ENCODE results near the gene CAPN1. TPM values are rescaled to one million over a fixed set of nuclear protein-coding genes. Genes with fewer than 3 reads are reported as not detected.

The CAPN1 gene
- total and polyA plus RNA-seq, 2 of the 13 experiments (the other 11 are each of a cell fraction or from before 2014, with no cell fraction given) = 57.3 to 82.6 TPM

- TF ChIP-seq, protein P1, sequence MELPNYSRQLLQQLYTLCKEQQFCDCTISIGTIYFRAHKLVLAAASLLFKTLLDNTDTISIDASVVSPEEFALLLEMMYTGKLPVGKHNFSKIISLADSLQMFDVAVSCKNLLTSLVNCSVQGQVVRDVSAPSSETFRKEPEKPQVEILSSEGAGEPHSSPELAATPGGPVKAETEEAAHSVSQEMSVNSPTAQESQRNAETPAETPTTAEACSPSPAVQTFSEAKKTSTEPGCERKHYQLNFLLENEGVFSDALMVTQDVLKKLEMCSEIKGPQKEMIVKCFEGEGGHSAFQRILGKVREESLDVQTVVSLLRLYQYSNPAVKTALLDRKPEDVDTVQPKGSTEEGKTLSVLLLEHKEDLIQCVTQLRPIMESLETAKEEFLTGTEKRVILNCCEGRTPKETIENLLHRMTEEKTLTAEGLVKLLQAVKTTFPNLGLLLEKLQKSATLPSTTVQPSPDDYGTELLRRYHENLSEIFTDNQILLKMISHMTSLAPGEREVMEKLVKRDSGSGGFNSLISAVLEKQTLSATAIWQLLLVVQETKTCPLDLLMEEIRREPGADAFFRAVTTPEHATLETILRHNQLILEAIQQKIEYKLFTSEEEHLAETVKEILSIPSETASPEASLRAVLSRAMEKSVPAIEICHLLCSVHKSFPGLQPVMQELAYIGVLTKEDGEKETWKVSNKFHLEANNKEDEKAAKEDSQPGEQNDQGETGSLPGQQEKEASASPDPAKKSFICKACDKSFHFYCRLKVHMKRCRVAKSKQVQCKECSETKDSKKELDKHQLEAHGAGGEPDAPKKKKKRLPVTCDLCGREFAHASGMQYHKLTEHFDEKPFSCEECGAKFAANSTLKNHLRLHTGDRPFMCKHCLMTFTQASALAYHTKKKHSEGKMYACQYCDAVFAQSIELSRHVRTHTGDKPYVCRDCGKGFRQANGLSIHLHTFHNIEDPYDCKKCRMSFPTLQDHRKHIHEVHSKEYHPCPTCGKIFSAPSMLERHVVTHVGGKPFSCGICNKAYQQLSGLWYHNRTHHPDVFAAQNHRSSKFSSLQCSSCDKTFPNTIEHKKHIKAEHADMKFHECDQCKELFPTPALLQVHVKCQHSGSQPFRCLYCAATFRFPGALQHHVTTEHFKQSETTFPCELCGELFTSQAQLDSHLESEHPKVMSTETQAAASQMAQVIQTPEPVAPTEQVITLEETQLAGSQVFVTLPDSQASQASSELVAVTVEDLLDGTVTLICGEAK (IDR thresholded peaks at IDR 0.05) = no peak
- TF ChIP-seq, protein P1 (CRISPR knock-in tag; IDR thresholded peaks at IDR 0.05) = peak; percentile 19; the same call in 1 of the 2 replicates
- peak; percentile 62 for TF ChIP-seq TBX2 (CRISPR knock-in tag; IDR thresholded peaks at IDR 0.05; ENCODE audit: borderline replicate concordance)
- no peak for TF ChIP-seq FOXM1 (CRISPR knock-in tag; IDR thresholded peaks at IDR 0.05)
- TF ChIP-seq ZNF17 (CRISPR knock-in tag; IDR thresholded peaks at IDR 0.05) = no peak
- TF ChIP-seq, protein P2, sequence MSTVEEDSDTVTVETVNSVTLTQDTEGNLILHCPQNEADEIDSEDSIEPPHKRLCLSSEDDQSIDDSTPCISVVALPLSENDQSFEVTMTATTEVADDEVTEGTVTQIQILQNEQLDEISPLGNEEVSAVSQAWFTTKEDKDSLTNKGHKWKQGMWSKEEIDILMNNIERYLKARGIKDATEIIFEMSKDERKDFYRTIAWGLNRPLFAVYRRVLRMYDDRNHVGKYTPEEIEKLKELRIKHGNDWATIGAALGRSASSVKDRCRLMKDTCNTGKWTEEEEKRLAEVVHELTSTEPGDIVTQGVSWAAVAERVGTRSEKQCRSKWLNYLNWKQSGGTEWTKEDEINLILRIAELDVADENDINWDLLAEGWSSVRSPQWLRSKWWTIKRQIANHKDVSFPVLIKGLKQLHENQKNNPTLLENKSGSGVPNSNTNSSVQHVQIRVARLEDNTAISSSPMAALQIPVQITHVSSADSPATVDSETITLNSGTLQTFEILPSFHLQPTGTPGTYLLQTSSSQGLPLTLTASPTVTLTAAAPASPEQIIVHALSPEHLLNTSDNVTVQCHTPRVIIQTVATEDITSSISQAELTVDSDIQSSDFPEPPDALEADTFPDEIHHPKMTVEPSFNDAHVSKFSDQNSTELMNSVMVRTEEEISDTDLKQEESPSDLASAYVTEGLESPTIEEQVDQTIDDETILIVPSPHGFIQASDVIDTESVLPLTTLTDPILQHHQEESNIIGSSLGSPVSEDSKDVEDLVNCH (CRISPR knock-in tag; IDR thresholded peaks at IDR 0.05) = no peak
- TF ChIP-seq, protein P3, sequence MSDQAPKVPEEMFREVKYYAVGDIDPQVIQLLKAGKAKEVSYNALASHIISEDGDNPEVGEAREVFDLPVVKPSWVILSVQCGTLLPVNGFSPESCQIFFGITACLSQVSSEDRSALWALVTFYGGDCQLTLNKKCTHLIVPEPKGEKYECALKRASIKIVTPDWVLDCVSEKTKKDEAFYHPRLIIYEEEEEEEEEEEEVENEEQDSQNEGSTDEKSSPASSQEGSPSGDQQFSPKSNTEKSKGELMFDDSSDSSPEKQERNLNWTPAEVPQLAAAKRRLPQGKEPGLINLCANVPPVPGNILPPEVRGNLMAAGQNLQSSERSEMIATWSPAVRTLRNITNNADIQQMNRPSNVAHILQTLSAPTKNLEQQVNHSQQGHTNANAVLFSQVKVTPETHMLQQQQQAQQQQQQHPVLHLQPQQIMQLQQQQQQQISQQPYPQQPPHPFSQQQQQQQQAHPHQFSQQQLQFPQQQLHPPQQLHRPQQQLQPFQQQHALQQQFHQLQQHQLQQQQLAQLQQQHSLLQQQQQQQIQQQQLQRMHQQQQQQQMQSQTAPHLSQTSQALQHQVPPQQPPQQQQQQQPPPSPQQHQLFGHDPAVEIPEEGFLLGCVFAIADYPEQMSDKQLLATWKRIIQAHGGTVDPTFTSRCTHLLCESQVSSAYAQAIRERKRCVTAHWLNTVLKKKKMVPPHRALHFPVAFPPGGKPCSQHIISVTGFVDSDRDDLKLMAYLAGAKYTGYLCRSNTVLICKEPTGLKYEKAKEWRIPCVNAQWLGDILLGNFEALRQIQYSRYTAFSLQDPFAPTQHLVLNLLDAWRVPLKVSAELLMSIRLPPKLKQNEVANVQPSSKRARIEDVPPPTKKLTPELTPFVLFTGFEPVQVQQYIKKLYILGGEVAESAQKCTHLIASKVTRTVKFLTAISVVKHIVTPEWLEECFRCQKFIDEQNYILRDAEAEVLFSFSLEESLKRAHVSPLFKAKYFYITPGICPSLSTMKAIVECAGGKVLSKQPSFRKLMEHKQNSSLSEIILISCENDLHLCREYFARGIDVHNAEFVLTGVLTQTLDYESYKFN (CRISPR knock-in tag; conservative IDR thresholded peaks at IDR 0.05) = peak; percentile 96
- peak; percentile 99 for TF ChIP-seq ASH2L (IDR thresholded peaks at IDR 0.05; ENCODE audit: insufficient read length, low read depth, low read length)
- no peak for TF ChIP-seq ZNF367 (CRISPR knock-in tag; IDR thresholded peaks at IDR 0.05; ENCODE audit: borderline replicate concordance)
- peak; percentile 59; the same call in 1 of the 2 replicates for TF ChIP-seq HMG20B (CRISPR knock-in tag; conservative IDR thresholded peaks at IDR 0.05)
- TF ChIP-seq PCBP1 (IDR thresholded peaks at IDR 0.05; ENCODE audit: borderline replicate concordance, low read depth, low read length) = no peak
Measured at GRCh38 chr11:65165410-65166317, 16.1 kb upstream of the CAPN1 start (continued).
